Esophagus squamous epithelium (tissue), 5 donors: Measurements from ENCODE around the gene DMRTB1. TPM values are rescaled to one million over a fixed set of nuclear protein-coding genes. Genes with fewer than 3 reads are reported as not detected.

ENCODE experiments used
- DNase-seq: peaks from one replicate; lab custom pipeline; 2025; lab: John Stamatoyannopoulos, UW
- H3K27ac ChIP-seq, 4 donors: fragments of 200-600 bp; sonication (generic); one replicate each; pipeline ENCODE4 v1.5.1; 2016 to 2019; ENCODE audit warnings: mild to moderate bottlenecking in 1 of 4
- H3K27me3 ChIP-seq, 4 donors: fragments of 200-600 bp; sonication (generic); 1 replicate in 3 of 4; 2 replicates in 1 of 4; pipeline versions ENCODE4 v1.5.1 to v1.6.0; 2017 to 2021; ENCODE audit warnings: antibody characterized with exemption in 1 of 4
- H3K36me3 ChIP-seq, 3 donors: fragments of 200-600 bp; sonication (generic); one replicate each; pipeline ENCODE4 v1.5.1; 2016 to 2019
- H3K4me1 ChIP-seq, 3 donors: fragments of 200-600 bp; sonication (generic); one replicate each; pipeline ENCODE4 v1.5.1; 2017 to 2019
- H3K4me3 ChIP-seq, 4 donors: fragments of 200-600 bp; sonication (generic); 1 replicate in 3 of 4; 2 replicates in 1 of 4; pipeline ENCODE4 v1.5.1; 2016 to 2019; ENCODE audit warnings: mild to moderate bottlenecking in 2 of 4, moderate library complexity in 1 of 4
- H3K9me3 ChIP-seq, 3 donors: fragments of 200-600 bp; sonication (generic); one replicate each; pipeline ENCODE4 v1.5.1; 2016 to 2019
- POLR2A ChIP-seq, 4 donors: fragments of 450-650 bp; IDR thresholded peaks; one replicate each; pipeline ENCODE4 v1.6.1; 2017; ENCODE audit warnings: antibody characterized with exemption in 4 of 4, mild to moderate bottlenecking in 4 of 4, moderate library complexity in 3 of 4
- WGBS, 2 donors: methylation state at CpG; one replicate each; pipeline ENCODE4 v1.1.5; 2018; 5-methylcytosine and 5-hydroxymethylcytosine counted together
- intact Hi-C: fragments of 100-400 bp; cut with DNase I; formaldehyde crosslinking; loops from one replicate; pipeline ENCODE4 v1.15.0; 2022
- total RNA-seq, 4 donors: library from RNA; depleted of rRNA; stranded (reverse); fragments of >200 nt; gene quantifications; one replicate each; pipeline ENCODE4 v1.1.0, GENCODE V29; 2016
- TF ChIP-seq, protein P1 (sequence below), 6 experiments: fragments of 450-650 bp in 4 of 6; fragments of 200-600 bp in 2 of 6; sonication (generic) in 2 of 6; IDR thresholded peaks; one replicate each; pipeline ENCODE4 v1.5.1; 2016 to 2019; ENCODE audit warnings: antibody characterized with exemption in 6 of 6, mild to moderate bottlenecking in 4 of 6, moderate library complexity in 4 of 6
- donor health status: DM: yes; HTN: yes; CAD: no.

The DMRTB1 gene
- not detected for total RNA-seq

DNA sequence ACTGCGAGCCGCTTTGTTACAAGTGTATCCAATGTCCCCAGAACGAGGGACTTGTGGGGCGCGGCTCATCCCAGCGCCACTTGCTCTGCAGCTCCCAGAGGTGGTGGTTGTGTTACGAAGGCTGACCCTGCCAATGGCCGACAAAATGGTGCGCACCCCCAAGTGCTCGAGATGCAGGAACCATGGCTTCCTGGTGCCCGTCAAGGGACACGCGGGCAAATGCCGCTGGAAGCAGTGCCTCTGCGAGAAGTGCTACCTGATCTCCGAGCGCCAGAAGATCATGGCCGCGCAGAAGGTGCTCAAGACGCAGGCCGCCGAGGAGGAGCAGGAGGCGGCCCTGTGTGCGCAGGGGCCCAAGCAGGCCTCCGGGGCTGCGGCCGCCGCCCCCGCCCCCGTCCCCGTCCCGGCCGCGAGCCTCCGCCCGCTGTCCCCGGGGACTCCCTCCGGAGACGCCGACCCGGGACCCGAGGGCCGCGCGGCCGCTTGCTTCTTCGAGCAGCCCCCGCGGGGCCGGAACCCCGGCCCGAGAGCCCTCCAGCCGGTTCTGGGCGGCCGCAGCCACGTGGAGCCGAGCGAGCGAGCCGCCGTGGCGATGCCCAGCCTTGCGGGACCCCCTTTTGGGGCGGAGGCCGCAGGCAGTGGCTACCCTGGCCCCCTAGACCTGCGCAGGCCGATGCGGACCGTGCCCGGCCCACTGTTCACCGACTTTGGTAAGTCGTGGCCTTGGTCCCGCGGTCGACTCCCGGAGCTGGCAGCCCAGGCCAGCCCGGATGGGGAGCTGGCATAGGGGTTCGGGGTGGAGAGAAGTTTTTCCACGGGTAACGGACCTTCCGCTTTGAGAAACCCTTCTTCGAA is at the start of gene DMRTB1:
Gene DMRTB1, plus strand, starts transcription at position 79 of the 855 bp plus-strand sequence. Its CDS starts 55 bp downstream, at position 134.
- Histone ChIP-seq H3K4me1 (no peaks in the 10 kb centered on the region), H3K9me3 (no peaks in the 10 kb centered on the region), H3K27ac (no peak within 1 kb of the TSS), H3K4me3 (no peak within 1 kb of the TSS), H3K36me3 (no peaks in the 10 kb centered on the region), H3K27me3 (peaks cover 0 to 25% (median 0%) of the 10 kb centered on the region in 4 donors)
- WGBS, 2 donors = 60 to 90% methylated on average over 1 to 12 of the region's 82 CpGs
- DNase-seq = no peak
- TF ChIP-seq POLR2A (IDR thresholded peaks at IDR 0.05) = no peak
- TF ChIP-seq, protein P1, sequence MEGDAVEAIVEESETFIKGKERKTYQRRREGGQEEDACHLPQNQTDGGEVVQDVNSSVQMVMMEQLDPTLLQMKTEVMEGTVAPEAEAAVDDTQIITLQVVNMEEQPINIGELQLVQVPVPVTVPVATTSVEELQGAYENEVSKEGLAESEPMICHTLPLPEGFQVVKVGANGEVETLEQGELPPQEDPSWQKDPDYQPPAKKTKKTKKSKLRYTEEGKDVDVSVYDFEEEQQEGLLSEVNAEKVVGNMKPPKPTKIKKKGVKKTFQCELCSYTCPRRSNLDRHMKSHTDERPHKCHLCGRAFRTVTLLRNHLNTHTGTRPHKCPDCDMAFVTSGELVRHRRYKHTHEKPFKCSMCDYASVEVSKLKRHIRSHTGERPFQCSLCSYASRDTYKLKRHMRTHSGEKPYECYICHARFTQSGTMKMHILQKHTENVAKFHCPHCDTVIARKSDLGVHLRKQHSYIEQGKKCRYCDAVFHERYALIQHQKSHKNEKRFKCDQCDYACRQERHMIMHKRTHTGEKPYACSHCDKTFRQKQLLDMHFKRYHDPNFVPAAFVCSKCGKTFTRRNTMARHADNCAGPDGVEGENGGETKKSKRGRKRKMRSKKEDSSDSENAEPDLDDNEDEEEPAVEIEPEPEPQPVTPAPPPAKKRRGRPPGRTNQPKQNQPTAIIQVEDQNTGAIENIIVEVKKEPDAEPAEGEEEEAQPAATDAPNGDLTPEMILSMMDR (IDR thresholded peaks at IDR 0.05) = no peak
- intact Hi-C loops = no loop called here

DNA sequence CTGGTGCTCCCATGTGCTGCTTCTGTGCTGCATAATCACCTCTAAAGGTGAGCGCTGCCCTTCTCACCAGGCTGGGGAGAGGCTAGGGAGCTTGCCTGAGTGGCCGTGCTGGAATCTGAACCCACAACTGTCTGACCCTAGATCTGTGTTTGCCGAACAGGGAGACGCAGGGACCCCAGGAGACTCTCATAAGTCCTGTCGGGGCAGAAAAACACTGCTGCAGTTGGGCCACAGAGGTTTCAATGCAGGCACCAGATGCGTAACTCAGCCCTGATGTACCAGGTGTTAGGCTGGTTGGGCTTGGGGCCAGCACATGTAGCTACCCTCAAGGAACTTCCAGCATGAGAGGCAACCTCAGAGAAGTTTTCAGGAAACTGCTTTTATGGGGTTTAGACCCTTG is 49.5 kb upstream of the DMRTB1 start:
- Histone ChIP-seq H3K27ac (no peak overlapping the region), H3K9me3 (no peaks in the 10 kb centered on the region), H3K4me3 (no peak overlapping the region), H3K36me3 (no peaks in the 10 kb centered on the region), H3K4me1 (no peaks in the 10 kb centered on the region), H3K27me3 (peaks cover 0 to 51% (median 0%) of the 10 kb centered on the region in 4 donors)
- DNase-seq = no peak
- 90 to 92% methylated on average over 2 of the region's 6 CpGs for WGBS, 2 donors
- no peak for TF ChIP-seq POLR2A (IDR thresholded peaks at IDR 0.05)
- TF ChIP-seq, protein P1 (IDR thresholded peaks at IDR 0.05) = no peak
- intact Hi-C loops = no loop called here

DNA sequence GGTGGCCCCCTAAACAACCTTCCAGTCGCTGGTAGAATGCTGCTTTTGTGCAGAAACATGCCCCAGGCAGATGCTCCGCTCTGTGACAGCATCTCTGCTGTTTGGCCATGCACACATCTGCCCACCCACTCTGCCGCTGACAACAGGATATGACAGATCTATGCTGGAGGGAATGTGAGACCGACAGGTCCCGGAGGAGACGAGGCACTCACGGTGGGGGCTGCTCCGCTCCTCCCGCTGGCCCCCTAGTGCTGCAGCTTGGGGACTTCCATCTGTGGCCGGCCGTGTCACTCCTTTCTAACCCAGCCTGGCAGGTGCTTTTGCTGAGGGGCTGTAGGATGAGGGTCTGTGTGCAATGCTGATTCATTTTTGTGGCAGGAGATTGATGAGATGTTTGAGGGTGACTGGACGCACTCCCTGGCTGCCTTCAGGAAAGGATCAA is 49.1 kb upstream of the DMRTB1 start:
- no peak for DNase-seq
- no peaks in the 10 kb centered on the region for H3K4me1 ChIP-seq
- H3K9me3 ChIP-seq = no peaks in the 10 kb centered on the region
- no peaks in the 10 kb centered on the region for H3K36me3 ChIP-seq
- 43 to 65% methylated on average over 9 to 12 of the region's 12 CpGs for WGBS, 2 donors
- H3K4me3 ChIP-seq = no peak overlapping the region
- peaks cover 0 to 47% (median 0%) of the 10 kb centered on the region in 4 donors for H3K27me3 ChIP-seq
- TF ChIP-seq, protein P1 (IDR thresholded peaks at IDR 0.05) = no peak
- no peak for TF ChIP-seq POLR2A (IDR thresholded peaks at IDR 0.05)
- intact Hi-C loops = no loop called here
- H3K27ac ChIP-seq = no peak overlapping the region

DNA sequence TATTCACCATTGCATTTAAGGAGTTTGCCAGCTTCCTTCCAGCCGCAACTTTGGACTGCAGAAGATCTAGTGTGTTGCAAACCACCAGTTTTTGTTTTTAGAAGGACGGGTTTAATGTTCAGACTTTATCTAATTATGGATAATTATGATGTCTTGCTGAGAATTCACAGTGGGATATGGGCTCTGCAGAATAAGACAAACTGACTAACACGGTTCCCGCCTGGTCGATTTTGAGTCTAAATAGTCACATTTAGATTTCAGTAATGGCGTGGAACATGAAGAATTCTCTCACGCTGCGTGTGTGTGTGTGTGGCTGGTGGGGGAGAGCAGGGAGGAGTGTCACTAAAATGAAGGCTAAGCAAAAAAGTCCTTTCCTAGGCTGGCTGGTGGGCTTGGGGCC is 48.5 kb upstream of the DMRTB1 start:
- TF ChIP-seq, protein P1 (IDR thresholded peaks at IDR 0.05) = no peak
- TF ChIP-seq POLR2A (IDR thresholded peaks at IDR 0.05) = no peak
- no peak overlapping the region for H3K27ac ChIP-seq
- intact Hi-C loops = no loop called here
- H3K36me3 ChIP-seq = no peaks in the 10 kb centered on the region
- WGBS, 2 donors = 91 to 92% methylated on average over 8 of the region's 8 CpGs
- H3K27me3 ChIP-seq = peaks cover 0 to 41% (median 0%) of the 10 kb centered on the region in 4 donors
- no peak for DNase-seq
- no peaks in the 10 kb centered on the region for H3K4me1 ChIP-seq
- H3K9me3 ChIP-seq = no peaks in the 10 kb centered on the region
- H3K4me3 ChIP-seq = no peak overlapping the region

DNA sequence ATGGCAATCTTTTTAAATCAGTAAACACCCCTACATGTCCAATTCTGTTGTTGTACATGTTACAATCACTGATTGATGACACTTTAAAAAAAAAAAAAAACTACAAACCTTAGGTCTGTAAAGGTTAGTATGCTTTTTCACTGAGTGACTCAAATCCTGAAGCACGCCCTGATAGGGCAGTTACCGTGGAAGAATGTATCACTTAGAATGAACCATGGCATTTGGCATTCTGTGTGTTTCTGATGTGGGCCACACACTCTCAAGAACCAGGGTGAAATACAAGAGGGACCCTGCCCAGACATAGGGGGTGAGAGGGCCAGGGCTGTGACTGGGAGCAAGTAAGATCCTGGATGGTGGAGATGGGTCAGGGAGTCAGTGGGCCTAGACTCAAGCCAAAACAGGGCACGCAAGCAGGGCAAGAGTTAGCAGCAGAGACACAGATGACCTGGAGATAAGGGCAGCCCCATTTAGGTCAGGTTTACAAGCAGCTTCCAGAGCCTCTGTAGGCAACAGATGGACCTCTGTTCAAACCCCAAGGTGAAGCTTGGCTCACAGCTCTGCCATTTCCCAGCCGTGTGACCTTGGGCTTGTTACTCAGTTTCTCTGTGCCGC is 47.6 kb upstream of the DMRTB1 start:
- Histone ChIP-seq H3K9me3 (no peaks in the 10 kb centered on the region), H3K4me3 (no peak overlapping the region), H3K36me3 (no peaks in the 10 kb centered on the region), H3K27ac (no peak overlapping the region), H3K4me1 (no peaks in the 10 kb centered on the region), H3K27me3 (peaks cover 0 to 33% (median 0%) of the 10 kb centered on the region in 4 donors)
- no peak for DNase-seq
- TF ChIP-seq, protein P1 (IDR thresholded peaks at IDR 0.05) = no peak
- no peak for TF ChIP-seq POLR2A (IDR thresholded peaks at IDR 0.05)
- 76 to 81% methylated on average over 4 to 5 of the region's 5 CpGs for WGBS, 2 donors
- intact Hi-C loops = no loop called here
